ENCODE measurements around the gene RALGAPA2. TPM values are rescaled to one million over a fixed set of nuclear protein-coding genes. Genes with fewer than 3 reads are reported as not detected.
A peak's percentile ranks its signal among the peaks of the same experiment; 100 is the strongest.

Gene RALGAPA2
- total and polyA plus RNA-seq, 2 of the 13 experiments (the other 11 are each of a cell fraction or from before 2014, with no cell fraction given) = 13.8 to 17.7 TPM

DNA sequence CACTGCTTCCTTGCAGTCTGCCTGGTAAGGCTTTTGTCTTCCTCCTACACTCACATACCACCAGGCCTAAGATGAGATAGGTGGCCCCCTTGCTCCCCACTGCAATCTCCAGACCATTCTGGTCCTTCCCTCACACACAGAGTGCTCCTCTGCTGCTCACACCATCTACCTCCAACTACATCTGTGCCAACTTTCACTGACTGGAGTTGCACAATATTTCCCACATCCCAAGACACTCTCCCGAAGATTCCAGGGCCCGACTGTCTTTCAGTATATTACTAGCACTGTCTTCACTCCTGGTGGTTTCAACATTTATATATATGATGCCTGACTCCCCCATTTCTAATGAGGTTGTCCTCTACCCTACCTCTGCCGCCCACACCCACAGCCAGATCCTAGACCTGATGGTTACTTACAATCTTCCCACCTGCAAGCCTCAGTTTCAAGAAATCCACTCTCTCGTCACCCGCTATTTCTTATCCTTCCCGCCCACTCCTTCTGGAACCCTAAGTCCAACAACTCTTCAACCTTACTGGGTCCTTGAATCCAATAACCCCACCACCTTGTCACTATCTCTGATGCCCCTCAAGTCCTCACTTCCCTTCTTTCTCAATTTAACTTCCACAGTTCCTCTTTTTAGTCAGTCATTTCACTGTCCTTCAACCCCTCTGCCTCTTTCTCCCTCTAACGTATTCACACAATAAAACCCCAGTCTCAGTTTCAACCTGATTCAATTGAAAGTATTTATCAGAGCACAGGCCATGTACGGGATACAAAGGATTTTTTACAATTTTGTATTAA lies 21.6 kb downstream of the RALGAPA2 start:
- Histone ChIP-seq H3K4me2 (ENCODE audit: low read depth, low read length) (no peak overlapping the region), H3K4me1 (ENCODE audit: insufficient read depth, low read length) (peaks cover 13% of the 10 kb centered on the region), H3K79me2 (ENCODE audit: insufficient read depth, low read length) (peaks cover 28% of the 10 kb centered on the region), H4K20me1 (ENCODE audit: insufficient read depth, low read length) (peaks cover 6% of the 10 kb centered on the region; the same call in 1 of the 2 replicates), H3K36me3 (replicated peaks in 1 of 2; ENCODE audit: control insufficient read depth in 1 of 2, insufficient read depth in 2 of 2, low read length in 2 of 2) (no peaks in the 10 kb centered on the region; a peak in 1 of 5 replicates), H3K27me3 (ENCODE audit: control insufficient read depth in 1 of 2, insufficient read depth in 2 of 2, low read length in 2 of 2) (no peaks in the 10 kb centered on the region), H3K27ac (ENCODE audit: extremely low read length, insufficient read depth, low read length) (no peak overlapping the region), H3K9me3 (ENCODE audit: low read length) (no peaks in the 10 kb centered on the region), H2AFZ (ENCODE audit: low read length) (no peak overlapping the region), H3K9ac (ENCODE audit: insufficient read depth, low read depth, low read length) (no peak overlapping the region), H3K4me3 (replicated peaks in 1 of 3; ENCODE audit: insufficient read depth in 1 of 3, low read depth in 2 of 3, low read length in 3 of 3) (no peak overlapping the region)
- DNase-seq (ENCODE audit: low spot score) (no peak), FAIRE-seq (no peak), ATAC-seq (no peak)
- in situ Hi-C loops (cut with HindIII; ENCODE audit: extremely low pct_ligation_motif_present, low pct_unique_long_range_greater_than_20kb) = no loop called here
- TF ChIP-seq POLR2G (IDR thresholded peaks at IDR 0.05; ENCODE audit: low read depth, low read length) = no peak
- TF ChIP-seq CEBPB (IDR thresholded peaks at IDR 0.05; ENCODE audit: borderline replicate concordance, low read depth, low read length) = peak; percentile 77
- CTCF ChIA-PET (ENCODE audit: low intra/inter-chr PET ratio, low total read pairs) = no interaction called here
- intact Hi-C loops (cut with micrococcal nuclease; ENCODE audit: unreplicated experiment) = no loop called here
- BruUV-seq (replicated peaks) = no TSS peak
- POLR2A ChIA-PET = no interaction called here
- WGBS (ENCODE audit: low lambda C conversion rate) = 87% methylated on average over 8 of the region's 8 CpGs

- no peak for ATAC-seq
- ChIA-PET CTCF (ENCODE audit: low intra/inter-chr PET ratio, low total read pairs) (no interaction called here), POLR2A (no interaction called here)
- in situ Hi-C loops (cut with HindIII; ENCODE audit: extremely low pct_ligation_motif_present, low pct_unique_long_range_greater_than_20kb) = no loop called here
- H3K9me3 ChIP-seq (ENCODE audit: low read length) = no peaks in the 10 kb centered on the region
- peaks cover 14% of the 10 kb centered on the region for H3K79me2 ChIP-seq (ENCODE audit: insufficient read depth, low read length)
- H3K4me3 ChIP-seq (replicated peaks in 1 of 3; ENCODE audit: insufficient read depth in 1 of 3, low read depth in 2 of 3, low read length in 3 of 3) = no peak overlapping the region
- WGBS (ENCODE audit: low lambda C conversion rate) = 96% methylated on average over 5 of the region's 5 CpGs
- no peak overlapping the region for H3K9ac ChIP-seq (ENCODE audit: insufficient read depth, low read depth, low read length)
- no peak for DNase-seq (ENCODE audit: low spot score)
- intact Hi-C loops (cut with micrococcal nuclease; ENCODE audit: unreplicated experiment) = no loop called here
- no TSS peak for BruUV-seq (replicated peaks)
- no peaks in the 10 kb centered on the region for H3K27me3 ChIP-seq (ENCODE audit: control insufficient read depth in 1 of 2, insufficient read depth in 2 of 2, low read length in 2 of 2)
- H3K4me1 ChIP-seq (ENCODE audit: insufficient read depth, low read length) = peaks cover 14% of the 10 kb centered on the region
- TF ChIP-seq SOX13 (IDR thresholded peaks at IDR 0.05) = no peak
- no peak for TF ChIP-seq SOX13 (CRISPR knock-in tag; conservative IDR thresholded peaks at IDR 0.05 in 1 of 2, IDR thresholded peaks at IDR 0.05 in 1 of 2)
- peak; percentile 57 to 59 for TF ChIP-seq MAFK (conservative IDR thresholded peaks at IDR 0.05 in 1 of 2, IDR thresholded peaks at IDR 0.05 in 1 of 2; ENCODE audit: low read length in 2 of 2)
- peak; percentile 39; the same call in 1 of the 2 replicates for TF ChIP-seq MAFF (IDR thresholded peaks at IDR 0.05; ENCODE audit: low read depth, low read length)
- H3K36me3 ChIP-seq (replicated peaks in 1 of 2; ENCODE audit: control insufficient read depth in 1 of 2, insufficient read depth in 2 of 2, low read length in 2 of 2) = no peaks in the 10 kb centered on the region; a peak in 1 of 5 replicates
- FAIRE-seq = no peak
- no peak overlapping the region for H3K27ac ChIP-seq (ENCODE audit: extremely low read length, insufficient read depth, low read length)
- peaks cover 11% of the 10 kb centered on the region; the same call in 1 of the 2 replicates for H4K20me1 ChIP-seq (ENCODE audit: insufficient read depth, low read length)
- H3K4me2 ChIP-seq (ENCODE audit: low read depth, low read length) = no peak overlapping the region
- no peak overlapping the region for H2AFZ ChIP-seq (ENCODE audit: low read length)
These were observed 25.1 kb downstream of the RALGAPA2 start for GRCh38 chr20:20687319-20687718.

Measured in HepG2 (cell line).